ENCODE measurements around the gene FSTL4. TPM values are rescaled to one million over a fixed set of nuclear protein-coding genes. Genes with fewer than 3 reads are reported as not detected.

Gene FSTL4
- total and polyA plus RNA-seq, 4 donors: 0.08 to 1.4 (median 0.31) TPM

DNA sequence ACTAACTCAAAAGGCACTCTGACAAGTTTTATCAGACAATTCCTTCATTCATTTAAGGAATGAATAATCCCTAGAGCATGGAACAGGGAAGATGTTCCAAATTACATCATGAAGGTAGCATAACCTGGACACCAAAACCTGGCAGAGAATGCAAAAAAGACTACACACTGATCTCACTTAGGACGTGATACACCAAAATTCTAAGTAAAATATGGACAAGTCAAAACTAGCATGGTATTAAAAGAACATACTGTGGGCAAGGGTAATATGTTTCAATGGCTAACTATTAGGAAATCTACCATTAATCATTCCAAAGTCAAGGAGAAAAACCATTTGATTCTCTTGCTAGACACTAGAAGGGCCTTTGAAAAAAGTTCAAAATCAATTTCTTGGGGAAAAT lies 384.0 kb downstream of the FSTL4 start:
- TF ChIP-seq, protein P1, sequence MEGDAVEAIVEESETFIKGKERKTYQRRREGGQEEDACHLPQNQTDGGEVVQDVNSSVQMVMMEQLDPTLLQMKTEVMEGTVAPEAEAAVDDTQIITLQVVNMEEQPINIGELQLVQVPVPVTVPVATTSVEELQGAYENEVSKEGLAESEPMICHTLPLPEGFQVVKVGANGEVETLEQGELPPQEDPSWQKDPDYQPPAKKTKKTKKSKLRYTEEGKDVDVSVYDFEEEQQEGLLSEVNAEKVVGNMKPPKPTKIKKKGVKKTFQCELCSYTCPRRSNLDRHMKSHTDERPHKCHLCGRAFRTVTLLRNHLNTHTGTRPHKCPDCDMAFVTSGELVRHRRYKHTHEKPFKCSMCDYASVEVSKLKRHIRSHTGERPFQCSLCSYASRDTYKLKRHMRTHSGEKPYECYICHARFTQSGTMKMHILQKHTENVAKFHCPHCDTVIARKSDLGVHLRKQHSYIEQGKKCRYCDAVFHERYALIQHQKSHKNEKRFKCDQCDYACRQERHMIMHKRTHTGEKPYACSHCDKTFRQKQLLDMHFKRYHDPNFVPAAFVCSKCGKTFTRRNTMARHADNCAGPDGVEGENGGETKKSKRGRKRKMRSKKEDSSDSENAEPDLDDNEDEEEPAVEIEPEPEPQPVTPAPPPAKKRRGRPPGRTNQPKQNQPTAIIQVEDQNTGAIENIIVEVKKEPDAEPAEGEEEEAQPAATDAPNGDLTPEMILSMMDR (IDR thresholded peaks at IDR 0.05; ENCODE audit: control extremely low read depth, extremely low read depth): no peak
- no peaks in the 10 kb centered on the region for H3K4me1 ChIP-seq (ENCODE audit: control insufficient read depth in 5 of 5, insufficient read depth in 5 of 5, low read length in 5 of 5)
- no peak overlapping the region for H3K9ac ChIP-seq (ENCODE audit: insufficient read depth in 1 of 2, low read length in 2 of 2)
- no peaks in the 10 kb centered on the region for H3K27me3 ChIP-seq (ENCODE audit: control insufficient read depth in 3 of 3, insufficient read depth in 3 of 3, low read length in 2 of 3)
- no peak for DNase-seq
- WGBS, 2 donors: 82 to 93% methylated on average over 1 of the region's 1 CpG
- H3K27ac ChIP-seq (ENCODE audit: low read depth in 1 of 2, low read length in 1 of 2): no peak overlapping the region
- ATAC-seq (ENCODE audit: insufficient read depth, low FRiP score): no peak
- no peaks in the 10 kb centered on the region for H3K9me3 ChIP-seq (ENCODE audit: control insufficient read depth in 4 of 4, insufficient read depth in 3 of 4, low read length in 3 of 4)
- H3K36me3 ChIP-seq (ENCODE audit: control insufficient read depth in 4 of 4, insufficient read depth in 4 of 4, low read length in 4 of 4): no peaks in the 10 kb centered on the region
- H3K4me3 ChIP-seq: no peak overlapping the region

DNA sequence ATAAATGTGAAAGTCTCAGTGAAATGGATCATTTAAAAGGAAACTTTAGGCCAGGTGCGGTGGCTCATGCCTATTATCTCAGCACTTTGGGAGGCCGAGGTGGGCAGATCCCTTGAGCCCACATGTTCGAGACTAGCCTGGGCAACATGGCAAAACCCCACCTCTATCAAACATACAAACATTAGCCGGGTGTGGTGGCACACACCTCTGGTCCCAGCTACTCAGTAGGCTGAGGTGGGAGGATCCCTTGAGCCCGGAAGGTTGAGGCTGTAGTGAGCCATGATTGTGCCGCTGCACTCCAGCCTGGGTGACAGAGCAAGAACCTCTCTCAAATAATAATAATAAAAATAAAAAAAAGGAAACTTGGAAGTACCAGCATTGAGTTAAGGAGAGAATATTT lies 384.4 kb downstream of the FSTL4 start:
- H3K9ac ChIP-seq (ENCODE audit: insufficient read depth in 1 of 2, low read length in 2 of 2): no peak overlapping the region
- 95 to 99% methylated on average over 6 of the region's 6 CpGs for WGBS, 2 donors
- DNase-seq (no peak), ATAC-seq (ENCODE audit: insufficient read depth, low FRiP score) (no peak)
- no peaks in the 10 kb centered on the region for H3K36me3 ChIP-seq (ENCODE audit: control insufficient read depth in 4 of 4, insufficient read depth in 4 of 4, low read length in 4 of 4)
- H3K27ac ChIP-seq (ENCODE audit: low read depth in 1 of 2, low read length in 1 of 2): no peak overlapping the region
- H3K4me1 ChIP-seq (ENCODE audit: control insufficient read depth in 5 of 5, insufficient read depth in 5 of 5, low read length in 5 of 5): no peaks in the 10 kb centered on the region
- H3K4me3 ChIP-seq: no peak overlapping the region
- TF ChIP-seq, protein P1 (IDR thresholded peaks at IDR 0.05; ENCODE audit: control extremely low read depth, extremely low read depth): no peak
- H3K9me3 ChIP-seq (ENCODE audit: control insufficient read depth in 4 of 4, insufficient read depth in 3 of 4, low read length in 3 of 4): no peaks in the 10 kb centered on the region
- H3K27me3 ChIP-seq (ENCODE audit: control insufficient read depth in 3 of 3, insufficient read depth in 3 of 3, low read length in 2 of 3): no peaks in the 10 kb centered on the region

DNA sequence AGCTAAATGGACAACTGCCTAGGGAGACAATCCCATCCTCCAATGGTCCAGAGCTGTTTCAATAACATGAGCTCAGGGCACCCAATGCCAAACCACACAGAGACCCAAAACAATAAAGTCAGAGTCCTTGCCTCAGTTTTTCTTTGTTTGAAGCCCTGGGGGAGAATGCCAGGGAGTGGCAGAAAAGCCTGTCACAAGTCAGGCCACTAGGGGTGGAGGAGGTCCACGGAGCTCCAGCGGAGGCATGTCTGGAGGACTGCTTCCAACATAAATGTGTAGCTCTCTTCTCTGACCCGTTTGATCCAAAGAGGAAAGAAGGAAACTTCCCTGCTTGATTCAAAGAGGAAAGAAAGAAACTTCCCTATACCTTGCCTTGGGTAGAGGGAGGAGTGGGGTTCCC lies 385.3 kb downstream of the FSTL4 start:
- Histone ChIP-seq H3K36me3 (ENCODE audit: control insufficient read depth in 4 of 4, insufficient read depth in 4 of 4, low read length in 4 of 4) (no peaks in the 10 kb centered on the region), H3K4me1 (ENCODE audit: control insufficient read depth in 5 of 5, insufficient read depth in 5 of 5, low read length in 5 of 5) (no peaks in the 10 kb centered on the region), H3K4me3 (no peak overlapping the region), H3K27ac (ENCODE audit: low read depth in 1 of 2, low read length in 1 of 2) (no peak overlapping the region), H3K9ac (ENCODE audit: insufficient read depth in 1 of 2, low read length in 2 of 2) (no peak overlapping the region), H3K9me3 (ENCODE audit: control insufficient read depth in 4 of 4, insufficient read depth in 3 of 4, low read length in 3 of 4) (no peaks in the 10 kb centered on the region), H3K27me3 (ENCODE audit: control insufficient read depth in 3 of 3, insufficient read depth in 3 of 3, low read length in 2 of 3) (no peaks in the 10 kb centered on the region)
- 74 to 86% methylated on average over 3 of the region's 3 CpGs for WGBS, 2 donors
- ATAC-seq (ENCODE audit: insufficient read depth, low FRiP score): no peak
- DNase-seq: no peak
- TF ChIP-seq, protein P1 (IDR thresholded peaks at IDR 0.05; ENCODE audit: control extremely low read depth, extremely low read depth): no peak

DNA sequence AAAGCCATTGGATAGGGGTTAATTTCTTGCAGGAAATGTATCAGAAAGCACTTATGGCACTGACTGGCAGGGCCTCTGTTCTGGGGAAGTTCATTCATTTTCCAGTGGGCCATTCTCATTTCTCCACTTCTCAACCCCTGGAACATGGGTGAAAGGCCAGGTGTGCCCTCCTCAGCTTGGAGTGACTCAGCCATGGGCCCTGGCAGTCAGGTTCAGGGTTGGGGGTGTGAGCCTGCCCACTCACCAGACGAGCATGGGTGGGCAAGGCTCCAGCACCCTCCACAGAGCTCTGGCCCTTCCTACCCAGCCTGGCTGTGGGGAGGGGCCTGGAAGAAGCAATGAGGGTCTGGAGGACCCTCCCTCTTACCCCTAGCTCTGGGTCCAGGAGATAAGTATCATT lies 386.2 kb downstream of the FSTL4 start:
- H3K4me1 ChIP-seq (ENCODE audit: control insufficient read depth in 5 of 5, insufficient read depth in 5 of 5, low read length in 5 of 5): peaks cover 0 to 3% (median 0%) of the 10 kb centered on the region in 5 donors
- DNase-seq: no peak
- no peaks in the 10 kb centered on the region for H3K9me3 ChIP-seq (ENCODE audit: control insufficient read depth in 4 of 4, insufficient read depth in 3 of 4, low read length in 3 of 4)
- H3K27ac ChIP-seq (ENCODE audit: low read depth in 1 of 2, low read length in 1 of 2): no peak overlapping the region
- no peaks in the 10 kb centered on the region for H3K27me3 ChIP-seq (ENCODE audit: control insufficient read depth in 3 of 3, insufficient read depth in 3 of 3, low read length in 2 of 3)
- WGBS, 2 donors: 73 to 90% methylated on average over 1 of the region's 1 CpG
- TF ChIP-seq, protein P1 (IDR thresholded peaks at IDR 0.05; ENCODE audit: control extremely low read depth, extremely low read depth): no peak
- no peak for ATAC-seq (ENCODE audit: insufficient read depth, low FRiP score)
- no peak overlapping the region for H3K4me3 ChIP-seq
- H3K36me3 ChIP-seq (ENCODE audit: control insufficient read depth in 4 of 4, insufficient read depth in 4 of 4, low read length in 4 of 4): no peaks in the 10 kb centered on the region
- no peak overlapping the region for H3K9ac ChIP-seq (ENCODE audit: insufficient read depth in 1 of 2, low read length in 2 of 2)
